Iris pigment epithelial cell (primary cell): ENCODE data around the gene VKORC1.
A peak's percentile ranks its signal among the peaks of the same experiment; 100 is the strongest.
"Not testable (repeated sequence)": the region's sequence is repeated elsewhere in the genome, so short reads cannot be mapped to it uniquely, and the experiment has no call there.

ENCODE experiments used
- DNase-seq: peaks from one replicate; pipeline ENCODE4 v3.0.0-alpha.2; 2011; ENCODE audit warnings: low read depth

The VKORC1 gene

DNA sequence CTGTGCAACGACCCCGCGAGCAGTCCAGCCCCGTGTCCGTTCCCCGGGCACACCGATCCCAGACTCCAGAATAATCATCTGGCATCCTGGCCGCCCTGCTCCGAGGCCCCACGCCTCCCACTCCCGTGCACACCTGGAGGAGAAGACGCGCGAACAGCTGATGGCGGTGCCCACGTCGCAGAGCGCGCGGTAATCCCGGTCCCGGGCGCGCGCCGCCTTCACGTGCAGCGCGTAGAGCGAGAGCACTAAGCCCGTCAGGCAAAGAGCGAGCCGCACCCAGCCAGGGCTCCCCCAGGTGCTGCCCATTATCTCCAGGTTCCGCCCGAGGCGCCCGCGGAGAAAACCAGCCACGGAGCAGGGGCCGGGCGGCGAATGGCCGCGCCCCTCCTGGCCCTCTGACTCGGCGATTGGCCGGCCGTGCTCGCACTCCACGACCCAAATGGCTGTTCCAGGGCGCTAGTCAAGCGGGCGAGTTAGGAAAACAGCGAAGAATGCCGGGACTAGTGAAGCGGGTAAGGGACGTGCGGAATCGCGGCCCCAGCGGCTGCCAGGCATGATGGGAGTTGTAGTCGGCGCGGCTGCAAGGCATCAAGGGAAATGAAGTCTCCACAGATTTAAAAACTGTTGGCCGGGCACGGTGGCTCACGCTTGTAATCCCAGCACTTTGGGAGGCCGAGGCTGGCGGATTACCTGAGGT lies at the start of gene VKORC1:
TSS of gene VKORC1 (minus strand) at position 374 of the 697 bp plus-strand sequence. CDS start at position 306, 68 bp downstream.
- peak; percentile 99 for DNase-seq

DNA sequence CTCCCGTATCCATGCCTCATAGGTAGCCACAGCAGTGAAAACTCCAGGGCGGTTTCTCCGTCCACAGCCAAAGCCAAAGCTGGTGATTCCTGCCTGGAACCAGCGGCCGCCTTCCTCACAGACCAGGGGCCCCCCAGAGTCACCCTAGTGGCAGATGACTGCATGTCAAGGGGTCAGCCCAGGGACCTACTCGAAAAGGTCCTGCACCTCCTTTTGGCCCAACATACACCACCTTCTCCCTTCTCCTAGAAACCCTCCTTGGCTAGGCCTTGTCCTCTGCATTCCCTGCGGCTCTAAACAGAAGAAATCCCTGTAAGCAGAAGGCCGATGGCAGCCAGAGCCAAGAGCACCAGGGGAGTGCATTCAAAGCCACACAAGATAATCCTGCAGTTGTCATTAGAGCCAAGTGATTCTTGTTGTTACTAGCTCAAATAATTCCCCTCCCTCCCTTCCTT lies 49.1 kb upstream of the VKORC1 start:
- no peak for DNase-seq

DNA sequence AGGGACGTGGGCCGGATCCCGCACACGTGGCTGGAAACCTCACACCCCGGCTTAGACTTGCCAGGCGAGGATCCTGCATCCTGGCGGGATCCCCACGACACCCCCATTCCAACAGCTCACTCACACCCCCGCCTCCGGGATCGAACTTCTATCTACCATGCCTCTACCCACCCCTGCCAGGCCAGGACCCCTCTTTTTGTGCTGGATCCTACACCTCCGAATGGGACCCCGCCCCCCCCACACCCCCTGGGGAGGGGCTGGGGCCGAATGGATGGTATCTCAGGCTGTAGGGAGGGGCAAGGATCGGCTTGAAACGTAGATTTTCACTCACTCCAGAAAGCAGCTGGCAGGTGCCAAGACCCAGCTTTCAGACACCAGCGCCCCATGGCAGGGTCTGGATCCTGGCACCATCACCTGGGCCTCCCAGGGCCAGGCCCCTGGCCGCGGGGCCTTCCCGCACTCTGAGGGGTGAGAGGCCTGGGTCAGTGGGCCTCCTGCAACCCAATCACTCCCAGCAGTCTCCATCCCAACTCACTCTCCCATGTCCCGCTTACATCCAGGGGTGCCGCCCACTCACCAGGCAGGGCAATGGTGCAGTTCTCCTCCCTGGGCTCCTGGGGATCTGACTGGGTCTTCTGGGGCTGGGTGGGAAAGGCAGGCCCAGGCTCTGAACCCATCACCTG lies 48.6 kb upstream of the VKORC1 start:
- DNase-seq, result no peak

DNA sequence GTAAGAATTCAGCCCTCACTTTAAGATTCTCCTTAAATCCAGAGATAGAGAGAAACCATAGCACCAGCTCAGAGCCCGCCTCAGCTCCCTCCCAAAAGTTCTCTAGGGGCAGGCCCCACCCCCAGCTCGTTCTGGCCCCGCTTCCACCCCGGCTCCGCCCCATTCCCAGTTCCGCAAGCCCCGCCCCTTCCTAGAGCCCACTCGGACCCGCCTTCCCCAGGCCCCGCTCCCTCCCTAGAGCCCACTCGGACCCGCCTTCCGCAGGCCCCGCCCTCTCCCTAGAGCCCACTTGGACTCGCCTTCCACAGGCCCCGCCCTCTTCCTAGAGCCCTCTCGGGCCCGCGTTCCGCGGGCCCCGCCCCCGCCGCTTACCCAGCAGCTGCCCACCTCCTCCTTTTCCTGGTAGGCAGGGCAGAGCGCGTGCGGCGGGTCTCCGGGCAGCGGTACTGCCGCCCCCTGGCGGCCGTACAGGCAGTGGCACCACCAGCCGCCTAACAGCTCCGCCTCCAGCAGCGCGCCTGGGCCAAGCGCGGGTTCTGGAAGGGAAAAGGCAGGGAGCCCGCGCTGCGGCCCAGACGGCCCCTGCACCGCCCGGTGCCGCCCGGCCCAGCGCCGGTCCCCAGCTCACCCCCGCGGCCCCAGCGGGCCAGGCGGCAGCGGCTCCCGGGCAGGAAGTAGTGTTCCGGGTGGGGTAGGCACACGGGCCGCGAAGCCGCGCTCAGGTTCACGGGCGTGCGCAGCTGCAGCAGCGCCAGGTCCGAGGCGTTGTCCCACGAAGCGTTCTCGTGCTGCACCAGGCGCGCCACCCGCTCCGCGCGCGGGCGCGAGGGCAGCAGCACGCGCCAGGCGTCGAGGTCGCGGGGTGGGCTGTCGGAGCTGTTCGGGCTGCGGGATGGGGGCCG lies 47.8 kb upstream of the VKORC1 start:
- DNase-seq, result peak; percentile 98

DNA sequence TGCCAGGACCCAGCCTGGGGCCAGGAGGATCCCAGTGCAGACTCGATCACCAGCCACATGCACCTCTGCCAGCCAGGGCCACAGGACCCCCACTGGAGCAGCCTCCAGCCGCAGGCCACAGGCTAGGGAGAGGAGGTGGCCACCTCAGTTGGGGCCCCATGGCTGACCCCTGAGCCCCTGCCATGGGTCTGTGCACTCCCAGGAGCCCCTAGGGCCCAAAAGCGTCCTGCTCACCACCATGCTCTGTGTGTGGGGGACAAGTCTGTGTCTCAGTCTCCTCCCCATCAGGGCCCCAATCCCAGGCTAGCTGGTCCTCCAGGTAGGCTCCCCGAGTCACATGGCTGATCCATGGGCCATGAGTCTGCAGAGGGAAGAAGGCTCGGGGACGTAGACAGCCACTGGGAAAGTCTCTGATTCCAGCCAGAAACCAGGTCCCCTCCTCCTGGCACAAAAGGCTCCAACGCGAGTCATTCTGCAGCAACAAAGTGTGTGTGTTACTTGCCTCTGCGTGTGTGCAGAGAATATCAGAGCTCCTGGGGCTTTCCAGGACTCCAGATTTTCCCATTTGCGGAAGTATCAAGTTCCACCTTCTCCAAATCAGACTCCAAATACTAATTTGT lies 47.0 kb upstream of the VKORC1 start:
- no peak for DNase-seq

DNA sequence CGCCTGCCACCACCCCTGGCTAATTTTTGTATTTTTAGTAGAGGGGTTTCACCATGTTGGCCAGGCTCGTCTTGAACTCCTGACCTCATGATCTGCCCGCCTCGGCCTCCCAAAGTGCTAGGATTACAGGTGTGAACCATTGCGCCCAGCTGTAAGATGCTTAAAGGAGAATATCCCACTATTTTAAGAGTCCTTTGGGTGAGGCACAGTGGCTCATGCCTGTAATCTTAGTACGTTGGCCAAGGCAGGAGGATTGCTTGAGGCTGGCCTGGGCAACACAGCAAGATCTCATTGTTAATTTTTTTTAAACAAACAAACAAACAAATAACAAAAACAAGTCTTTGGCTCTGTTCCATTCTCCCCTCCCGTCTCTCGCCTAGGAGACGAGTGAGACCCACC lies 46.5 kb upstream of the VKORC1 start:
- DNase-seq, result not testable (repeated sequence)

DNA sequence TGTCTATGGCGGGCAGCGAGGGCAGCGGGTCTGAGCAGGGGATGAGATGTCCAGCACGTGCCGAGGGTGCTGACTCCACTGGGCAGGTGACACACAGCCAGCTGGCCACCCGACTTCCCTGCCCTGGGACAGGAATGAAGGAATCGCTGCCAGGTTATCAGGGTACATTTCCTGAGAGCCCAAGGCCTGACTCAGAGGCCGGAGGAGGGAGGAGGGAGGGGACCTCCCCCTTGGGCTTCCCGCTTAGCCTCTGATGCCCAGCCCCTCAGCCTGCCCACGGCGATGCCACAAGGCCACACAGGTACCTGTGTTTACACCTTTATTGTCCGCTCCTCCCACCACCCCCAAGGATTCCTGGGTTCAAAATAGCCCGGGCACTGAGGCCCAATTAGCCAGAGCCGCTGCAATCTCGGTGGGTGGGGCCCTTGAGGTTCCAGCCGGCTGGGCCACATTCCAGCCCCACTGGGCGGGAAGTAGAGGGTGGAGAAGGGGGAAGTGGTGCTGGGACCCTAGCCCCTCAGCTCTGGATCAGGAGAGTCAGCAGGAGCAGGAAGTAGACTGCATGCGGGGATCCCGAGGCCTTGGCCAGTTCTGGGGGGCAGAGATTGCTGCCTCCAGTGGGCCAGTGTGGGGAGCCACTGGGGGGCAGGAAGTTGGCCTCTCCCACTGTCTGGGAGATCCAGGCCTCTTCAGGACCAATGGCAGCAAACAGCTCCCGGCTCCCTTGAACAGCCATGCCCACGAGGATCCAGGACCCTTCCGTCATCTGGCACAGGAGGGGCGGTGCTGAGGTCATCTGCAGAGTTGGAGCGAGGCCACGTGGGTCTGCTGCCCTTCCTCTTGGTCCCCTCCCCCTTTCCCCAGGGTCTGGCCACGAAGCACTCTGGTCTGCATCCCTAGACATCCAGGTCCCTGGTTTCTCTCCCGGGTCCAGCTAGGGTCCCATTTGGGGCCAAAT lies 44.3 kb upstream of the VKORC1 start:
- peak; percentile 61 for DNase-seq

DNA sequence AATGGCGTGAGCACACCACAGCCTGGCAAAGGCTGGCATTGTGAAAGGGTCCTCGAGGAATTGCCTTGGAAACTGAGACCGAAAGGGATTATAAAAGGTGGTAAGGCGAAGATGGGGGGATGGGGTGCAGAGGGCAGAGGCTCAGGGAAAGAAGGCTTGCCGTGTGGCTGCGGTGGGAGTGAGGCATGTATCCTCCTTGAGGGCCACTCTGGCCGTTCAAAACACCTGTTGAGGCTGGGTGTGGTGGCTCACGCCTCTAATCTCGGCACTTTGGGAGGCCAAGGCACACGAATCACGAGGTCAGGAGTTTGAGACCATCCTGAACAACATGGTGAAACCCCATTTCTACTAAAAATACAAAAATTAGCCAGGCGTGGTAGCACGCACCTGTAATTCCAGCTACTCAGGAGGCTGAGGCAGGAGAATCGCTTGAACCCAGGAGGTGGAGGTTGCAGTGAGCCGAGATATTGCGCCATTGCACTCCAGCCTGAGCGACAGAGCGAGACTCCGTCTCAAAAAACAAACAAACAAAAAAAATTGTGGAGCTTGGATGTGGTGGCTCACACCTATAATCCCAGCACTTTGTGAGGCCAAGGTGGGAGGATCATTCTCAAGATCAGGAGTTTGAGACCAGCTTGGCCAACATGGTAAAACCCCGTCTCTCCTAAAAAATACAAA lies 42.4 kb upstream of the VKORC1 start:
- DNase-seq, result not testable (repeated sequence)

DNA sequence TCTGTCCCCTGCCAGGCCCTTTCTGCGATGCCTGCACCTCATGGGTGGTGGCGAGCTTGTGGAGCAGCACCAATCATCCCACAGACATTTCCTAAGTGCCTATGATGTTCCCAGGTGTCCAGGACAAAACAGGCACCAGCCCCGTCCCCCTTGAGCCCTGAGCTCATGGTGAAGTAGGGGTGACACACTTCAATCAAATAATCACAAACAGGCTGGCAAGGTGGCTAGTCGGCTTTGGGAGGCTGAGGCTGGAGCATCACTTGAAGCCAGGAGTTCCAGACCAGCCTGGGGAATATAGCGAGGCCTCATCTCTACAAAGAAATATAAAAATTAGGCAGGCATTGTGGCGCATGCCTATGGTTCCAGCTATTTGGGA lies 41.7 kb upstream of the VKORC1 start:
- DNase-seq, result no peak

DNA sequence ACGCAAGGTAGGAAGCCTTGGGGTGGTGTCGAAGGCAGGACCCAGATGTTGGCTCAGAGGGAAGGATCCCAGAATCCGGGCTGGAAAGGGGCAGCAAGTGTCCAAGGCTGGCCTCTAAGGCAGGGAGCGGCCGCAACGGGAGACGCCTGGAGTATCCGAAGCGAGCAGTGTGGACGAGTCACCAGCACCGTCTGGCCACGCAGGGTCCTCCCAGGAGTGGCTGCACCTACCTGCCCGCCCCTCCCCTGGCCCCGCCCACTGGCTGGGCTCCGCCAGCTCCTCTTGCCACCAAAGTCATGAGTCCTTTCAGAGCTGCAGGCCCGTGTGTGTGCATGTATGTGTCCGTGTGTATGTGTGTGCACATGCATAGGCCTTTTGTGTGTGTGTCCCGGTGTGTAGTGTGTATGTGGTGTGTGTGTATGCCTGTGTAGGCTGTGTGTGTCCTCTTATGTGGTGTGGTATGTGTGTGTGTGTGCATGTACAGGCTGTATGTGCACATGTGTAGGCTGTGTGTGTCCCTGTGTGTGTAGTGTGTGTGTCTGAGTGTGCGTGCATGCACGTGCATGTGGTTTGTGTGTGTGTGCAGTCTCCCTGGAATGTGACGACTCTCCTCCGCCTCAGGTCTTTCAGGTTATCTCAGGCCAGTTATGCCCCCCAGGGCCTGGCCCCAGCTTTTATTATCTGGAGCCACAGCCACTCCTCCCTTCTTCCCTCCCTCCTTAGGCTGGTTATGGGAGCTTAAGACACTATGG lies 41.1 kb upstream of the VKORC1 start, which contains the start of gene PRSS8:
TSS of gene PRSS8 (minus strand) at position 193 of the 752 bp plus-strand sequence. CDS start 229 bp downstream, outside the sequence.
- no peak for DNase-seq

DNA sequence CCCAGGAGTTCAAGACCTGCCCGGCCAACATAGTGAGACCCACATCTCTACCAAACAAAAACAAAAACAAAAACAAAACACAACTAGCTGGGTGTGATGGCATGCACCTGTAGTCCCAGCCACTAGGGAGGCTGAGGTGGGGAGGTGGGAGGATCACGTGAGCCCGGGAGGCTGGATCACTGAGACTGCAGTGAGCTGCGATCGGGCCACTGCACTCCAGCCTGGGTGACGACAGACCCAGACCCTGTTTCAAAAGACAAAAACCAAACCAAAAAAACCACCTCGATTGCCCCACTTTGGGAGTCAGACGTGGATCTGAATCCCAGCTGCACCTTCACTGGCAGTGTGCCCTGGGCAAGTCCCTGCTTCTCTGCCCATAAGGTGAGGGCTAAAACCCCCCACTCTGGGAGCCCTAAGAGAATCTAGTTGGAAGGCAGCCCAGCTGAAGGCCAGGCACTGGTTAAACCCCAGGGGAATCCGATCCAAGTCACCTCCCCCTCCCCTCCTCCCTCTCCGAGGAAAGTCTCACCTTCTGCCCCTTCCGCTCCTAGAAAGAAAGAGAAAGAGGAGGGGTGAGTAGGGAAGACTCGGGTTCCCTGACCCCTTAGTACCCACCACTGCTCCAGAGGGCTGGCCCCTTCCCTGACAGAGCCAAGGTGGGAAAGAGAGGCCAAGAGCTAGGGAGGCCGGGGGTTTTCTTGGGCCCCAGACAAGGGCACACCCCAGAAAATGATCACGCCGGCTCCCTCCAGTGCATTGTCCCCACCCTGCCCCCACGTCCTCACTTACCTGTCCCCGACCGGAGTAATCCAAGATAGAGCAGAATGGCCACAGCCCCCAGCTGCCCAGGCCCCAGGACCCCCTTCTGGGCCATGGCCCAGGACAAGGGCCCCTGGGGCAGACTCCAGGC lies 40.3 kb upstream of the VKORC1 start:
- no peak for DNase-seq

DNA sequence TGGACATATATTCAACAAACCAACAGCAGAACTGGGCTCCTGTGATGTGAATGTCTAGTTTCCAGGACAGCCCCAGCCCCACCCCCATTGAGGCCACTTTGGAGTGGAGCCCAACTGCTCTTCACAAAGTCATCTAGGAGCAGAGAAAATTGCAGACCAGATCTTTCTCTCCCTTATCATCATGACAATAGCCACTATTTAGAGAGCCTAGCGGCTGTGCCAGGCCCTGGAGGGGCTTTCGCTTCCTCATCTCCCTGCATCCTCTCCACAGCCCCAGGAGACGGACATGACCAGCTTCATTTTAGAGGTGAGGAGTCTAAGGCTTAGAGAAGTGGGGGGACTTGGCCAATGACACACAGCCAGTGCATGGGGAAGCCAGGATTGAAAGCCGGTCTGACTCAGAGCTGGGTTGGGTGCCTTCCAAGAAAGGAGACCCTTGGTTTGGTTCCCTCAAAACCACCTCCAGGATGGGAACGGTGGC lies 39.5 kb upstream of the VKORC1 start:
- peak; percentile 42 for DNase-seq

DNA sequence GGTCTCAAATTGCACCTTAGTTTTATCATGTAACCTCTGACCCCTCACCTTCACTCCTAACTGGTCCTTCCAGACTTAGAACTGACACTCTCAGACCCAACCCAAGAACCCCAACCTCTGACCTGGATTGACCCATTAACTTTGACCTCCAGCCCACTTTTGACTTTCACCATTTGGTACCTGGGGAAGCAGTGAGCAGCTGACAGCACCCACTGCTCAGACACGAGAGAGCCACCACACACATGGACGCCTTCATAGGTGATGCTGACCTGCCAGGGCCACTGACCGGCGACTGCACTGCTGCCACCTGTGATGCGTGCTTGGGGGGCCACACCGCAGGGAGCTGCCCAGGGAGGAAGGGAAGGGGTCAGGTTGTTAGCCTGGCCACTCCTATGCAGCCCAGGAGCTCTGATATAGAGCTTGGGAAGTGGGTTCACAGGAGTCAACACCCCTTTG lies 38.5 kb upstream of the VKORC1 start:
- no peak for DNase-seq

DNA sequence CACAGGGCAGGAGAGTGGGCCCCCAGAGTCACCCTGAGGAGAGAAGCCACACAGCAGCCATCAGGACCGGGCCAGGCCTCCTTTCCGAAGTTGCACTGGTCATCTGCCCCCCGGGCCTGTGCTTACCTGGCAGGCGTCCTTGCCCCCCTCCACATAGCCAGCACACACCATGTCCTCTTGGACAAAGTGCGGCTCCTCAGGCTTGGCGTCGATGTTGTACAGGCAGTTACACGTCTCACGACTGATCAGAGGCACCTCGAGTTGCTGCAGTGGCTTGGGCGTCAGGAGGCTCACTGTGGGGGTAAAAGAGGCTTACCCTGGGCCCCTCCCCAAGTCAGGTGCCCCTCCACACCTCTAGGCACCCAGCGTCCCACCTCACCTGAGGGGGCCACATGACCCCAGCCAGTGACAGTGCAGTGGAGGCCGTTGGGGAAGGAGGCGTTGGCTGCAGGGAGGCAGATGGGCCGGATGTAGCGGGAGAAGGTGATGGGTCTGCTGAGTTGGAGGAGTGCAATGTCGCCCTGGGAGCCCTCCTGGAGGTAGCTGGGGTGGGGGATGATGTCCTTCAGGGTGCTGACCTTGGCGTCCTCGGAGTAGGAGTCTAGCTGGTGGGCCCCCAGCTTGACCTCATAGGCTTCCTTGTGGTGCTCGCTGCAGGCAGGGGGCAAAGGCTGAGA lies 37.8 kb upstream of the VKORC1 start:
- DNase-seq, result no peak

DNA sequence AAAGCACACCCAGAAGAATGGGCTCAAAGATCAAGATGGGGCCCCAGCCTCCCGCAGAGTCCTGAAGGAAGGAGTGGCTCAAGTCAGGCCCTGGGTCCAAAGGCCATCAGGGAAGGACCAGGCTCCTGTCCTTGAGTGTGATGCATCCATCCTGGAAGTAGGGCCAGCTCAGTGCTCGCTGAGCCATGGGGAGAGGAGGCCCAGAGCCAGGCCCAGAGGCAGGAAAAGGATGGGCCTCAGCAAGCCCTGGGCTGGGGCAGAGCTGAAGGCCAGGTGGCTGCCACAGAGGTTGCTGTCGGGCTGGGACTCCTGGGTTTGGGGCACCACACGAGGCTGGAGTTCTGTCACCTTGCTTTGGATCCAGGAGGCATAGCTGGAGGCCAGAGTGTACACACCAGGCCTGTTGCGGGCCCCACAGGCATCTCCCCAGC lies 37.3 kb upstream of the VKORC1 start:
- no peak for DNase-seq

DNA sequence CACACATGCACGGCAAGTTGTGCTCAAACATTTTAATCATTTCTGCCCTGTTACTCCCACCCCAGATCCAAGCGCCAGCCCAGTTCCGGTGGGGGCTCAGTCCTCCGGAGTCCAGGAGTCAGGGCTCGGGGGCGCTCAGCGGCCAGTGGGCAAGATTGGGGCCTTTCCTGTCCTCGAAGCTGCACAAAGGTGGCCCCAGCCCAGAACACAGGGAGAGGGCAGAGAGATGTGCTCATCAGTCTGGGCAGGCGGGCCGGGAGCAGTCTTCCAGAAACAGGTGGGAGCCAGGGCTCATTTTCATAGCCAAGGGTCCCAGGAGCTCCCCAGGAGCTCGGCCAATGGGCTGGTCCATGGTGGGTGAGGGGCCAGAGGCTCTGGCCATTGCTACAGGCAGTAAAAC lies 36.8 kb upstream of the VKORC1 start:
- DNase-seq, result no peak

DNA sequence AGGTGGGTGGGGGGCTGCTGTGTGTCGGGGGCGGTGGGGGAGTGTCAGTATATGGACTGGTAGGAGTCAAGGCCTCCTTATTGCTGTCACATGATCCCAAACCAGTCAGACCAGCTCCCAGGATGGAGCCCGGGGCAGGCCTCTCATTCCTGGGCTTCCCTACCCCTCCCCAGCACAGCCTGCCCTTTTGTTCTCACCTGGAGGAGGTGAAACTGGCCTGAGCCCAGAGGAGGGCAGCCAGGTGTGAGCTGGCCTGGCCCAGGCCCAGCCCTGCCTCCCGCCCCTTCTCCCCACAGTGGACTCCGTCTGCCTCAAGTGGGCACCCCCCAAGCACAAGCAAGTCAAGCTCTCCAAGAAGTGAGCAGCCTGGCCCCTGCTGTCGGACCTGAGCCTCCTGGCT lies 36.3 kb upstream of the VKORC1 start:
- no peak for DNase-seq
